Measurements from ENCODE around the gene HPDL. TPM values are rescaled to one million over a fixed set of nuclear protein-coding genes. Genes with fewer than 3 reads are reported as not detected.
A peak's percentile ranks its signal among the peaks of the same experiment; 100 is the strongest.
"Not testable (repeated sequence)": the region's sequence is repeated elsewhere in the genome, so short reads cannot be mapped to it uniquely, and the experiment has no call there.

HPDL gene
- total RNA-seq, 4 donors from 2014 or later = 0.88 to 24.8 (median 7.9) TPM

- no peak for DNase-seq
- Histone ChIP-seq H3K27me3 (no peaks in the 10 kb centered on the region), H3K4me3 (no peak overlapping the region), H3K27ac (peak overlapping the region in 2 of 4 donors; percentile 10 to 34), H3K9me3 (no peaks in the 10 kb centered on the region), H3K36me3 (peaks cover 0 to 5% (median 0%) of the 10 kb centered on the region in 3 donors), H3K4me1 (peaks cover 0 to 8% (median 0%) of the 10 kb centered on the region in 4 donors)
- no peak for TF ChIP-seq POLR2A (IDR thresholded peaks at IDR 0.05)
- TF ChIP-seq, protein P1, sequence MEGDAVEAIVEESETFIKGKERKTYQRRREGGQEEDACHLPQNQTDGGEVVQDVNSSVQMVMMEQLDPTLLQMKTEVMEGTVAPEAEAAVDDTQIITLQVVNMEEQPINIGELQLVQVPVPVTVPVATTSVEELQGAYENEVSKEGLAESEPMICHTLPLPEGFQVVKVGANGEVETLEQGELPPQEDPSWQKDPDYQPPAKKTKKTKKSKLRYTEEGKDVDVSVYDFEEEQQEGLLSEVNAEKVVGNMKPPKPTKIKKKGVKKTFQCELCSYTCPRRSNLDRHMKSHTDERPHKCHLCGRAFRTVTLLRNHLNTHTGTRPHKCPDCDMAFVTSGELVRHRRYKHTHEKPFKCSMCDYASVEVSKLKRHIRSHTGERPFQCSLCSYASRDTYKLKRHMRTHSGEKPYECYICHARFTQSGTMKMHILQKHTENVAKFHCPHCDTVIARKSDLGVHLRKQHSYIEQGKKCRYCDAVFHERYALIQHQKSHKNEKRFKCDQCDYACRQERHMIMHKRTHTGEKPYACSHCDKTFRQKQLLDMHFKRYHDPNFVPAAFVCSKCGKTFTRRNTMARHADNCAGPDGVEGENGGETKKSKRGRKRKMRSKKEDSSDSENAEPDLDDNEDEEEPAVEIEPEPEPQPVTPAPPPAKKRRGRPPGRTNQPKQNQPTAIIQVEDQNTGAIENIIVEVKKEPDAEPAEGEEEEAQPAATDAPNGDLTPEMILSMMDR (IDR thresholded peaks at IDR 0.05) = no peak
Measured at GRCh38 chr1:45355683-45356082, 29.0 kb downstream of the HPDL start.

GRCh38 chr1:45356186-45356585 is 29.5 kb downstream of the HPDL start:
- H3K9me3 ChIP-seq = no peaks in the 10 kb centered on the region
- peak overlapping the region in 2 of 4 donors; percentile 27 to 34 for H3K27ac ChIP-seq
- H3K36me3 ChIP-seq = peaks cover 0 to 5% (median 0%) of the 10 kb centered on the region in 3 donors
- H3K4me3 ChIP-seq = no peak overlapping the region
- H3K27me3 ChIP-seq = no peaks in the 10 kb centered on the region
- peaks cover 0 to 14% (median 0%) of the 10 kb centered on the region in 4 donors for H3K4me1 ChIP-seq
- DNase-seq = no peak
- TF ChIP-seq POLR2A (IDR thresholded peaks at IDR 0.05) = no peak
- TF ChIP-seq, protein P1 (IDR thresholded peaks at IDR 0.05) = no peak

DNA sequence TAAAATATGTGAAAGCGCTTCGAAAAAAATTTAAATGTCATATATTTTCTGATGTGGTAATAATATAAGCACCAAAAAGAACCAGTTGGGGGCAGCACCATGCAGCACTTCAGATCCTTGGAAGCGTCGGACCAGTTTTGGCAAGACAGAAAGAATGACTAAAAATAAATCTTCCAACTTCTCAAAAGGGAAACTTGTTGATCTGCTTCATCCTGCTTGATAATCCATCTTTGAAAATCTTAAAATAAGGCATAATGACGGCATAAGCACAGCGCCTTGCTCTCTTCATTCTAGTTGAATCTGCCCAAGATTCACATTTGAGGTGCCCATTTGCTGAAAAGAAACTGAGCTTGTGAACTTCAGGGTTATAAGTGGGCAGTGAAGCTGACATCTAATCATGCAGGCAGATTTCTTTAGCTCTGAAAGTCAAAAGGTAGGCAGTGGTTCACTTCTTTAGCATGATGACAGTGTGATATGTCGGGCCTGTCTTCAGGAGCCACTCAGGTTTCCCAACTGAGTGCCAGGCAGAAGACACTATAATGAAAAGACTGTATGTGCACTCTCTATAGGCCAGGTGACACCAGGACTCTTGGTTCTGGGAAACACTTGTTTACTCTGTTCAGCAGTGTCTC is 33.3 kb downstream of the HPDL start:
- Histone ChIP-seq H3K27me3 (no peaks in the 10 kb centered on the region), H3K4me1 (peaks cover 0 to 20% (median 0%) of the 10 kb centered on the region in 4 donors), H3K4me3 (peak overlapping the region in 1 of 4 donors; percentile 8), H3K36me3 (no peaks in the 10 kb centered on the region), H3K9me3 (no peaks in the 10 kb centered on the region), H3K27ac (peak overlapping the region; percentile 35 to 60 (median 45))
- TF ChIP-seq, protein P1 (IDR thresholded peaks at IDR 0.05) = peak; percentile 43 to 80 (median 70)
- no peak for TF ChIP-seq POLR2A (IDR thresholded peaks at IDR 0.05)
- peak in 2 of 3 donors; percentile 70 to 84 for DNase-seq

GRCh38 chr1:45360981-45361380 is 34.3 kb downstream of the HPDL start:
- peak overlapping the region in 1 of 4 donors; percentile 0 for H3K4me3 ChIP-seq
- peak in 1 of 3 donors; percentile 65 for DNase-seq
- H3K27ac ChIP-seq = peak overlapping the region; percentile 35 to 60 (median 45)

DNA sequence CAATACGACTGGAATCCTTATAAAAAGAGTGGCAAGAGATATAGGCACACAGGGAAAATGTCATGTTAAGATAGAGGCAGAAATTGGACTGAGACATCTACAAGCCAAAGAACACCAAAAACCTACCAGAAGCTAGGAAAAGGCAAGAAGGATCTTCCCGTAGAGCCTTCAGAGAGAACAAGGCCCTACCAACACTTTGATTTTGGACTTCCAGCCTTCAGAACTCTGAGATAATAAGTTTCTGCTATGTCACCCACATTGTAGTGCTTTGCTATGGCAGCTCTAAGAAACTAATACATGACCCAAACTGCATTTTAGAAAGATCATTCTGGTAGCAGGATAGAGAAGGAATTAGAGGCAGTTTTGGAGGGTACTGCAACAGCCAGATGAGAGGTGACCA is 37.6 kb downstream of the HPDL start:
- Histone ChIP-seq H3K4me3 (no peak overlapping the region), H3K4me1 (peaks cover 0 to 20% (median 0%) of the 10 kb centered on the region in 4 donors), H3K27ac (no peak overlapping the region), H3K27me3 (no peaks in the 10 kb centered on the region), H3K36me3 (no peaks in the 10 kb centered on the region), H3K9me3 (no peaks in the 10 kb centered on the region)
- TF ChIP-seq POLR2A (IDR thresholded peaks at IDR 0.05) = no peak
- TF ChIP-seq, protein P1 (IDR thresholded peaks at IDR 0.05) = no peak
- DNase-seq = no peak

More at GRCh38 chr1:45360981-45361380, 34.3 kb downstream of the HPDL start:
- H3K9me3 ChIP-seq, H3K27me3 ChIP-seq, H3K36me3 ChIP-seq: not testable (repeated sequence)
- H3K4me1 ChIP-seq = peaks cover 0 to 20% (median 0%) of the 10 kb centered on the region in 4 donors
- TF ChIP-seq, protein P1 (IDR thresholded peaks at IDR 0.05) = peak in 3 of 6 experiments; percentile 32 to 49 (median 42)

Data from Peyer's patch (tissue), 4 donors.